Stimulated activated CD8-positive, alpha-beta memory T cell treated with anti-CD3 and anti-CD28 coated beads, Interleukin-4, amount 100 ng/mL, for 1 hour (primary cell): ENCODE results near the gene SIAH1.
"Not testable (repeated sequence)": the region's sequence is repeated elsewhere in the genome, so short reads cannot be mapped to it uniquely, and the experiment has no call there.

Source experiments
- DNase-seq, 2 donors: peaks; one replicate each; pipeline ENCODE4 v3.0.0-alpha.2; 2020; ENCODE audit warnings: low read depth in 2 of 2, low spot score in 1 of 2

The SIAH1 gene

DNA sequence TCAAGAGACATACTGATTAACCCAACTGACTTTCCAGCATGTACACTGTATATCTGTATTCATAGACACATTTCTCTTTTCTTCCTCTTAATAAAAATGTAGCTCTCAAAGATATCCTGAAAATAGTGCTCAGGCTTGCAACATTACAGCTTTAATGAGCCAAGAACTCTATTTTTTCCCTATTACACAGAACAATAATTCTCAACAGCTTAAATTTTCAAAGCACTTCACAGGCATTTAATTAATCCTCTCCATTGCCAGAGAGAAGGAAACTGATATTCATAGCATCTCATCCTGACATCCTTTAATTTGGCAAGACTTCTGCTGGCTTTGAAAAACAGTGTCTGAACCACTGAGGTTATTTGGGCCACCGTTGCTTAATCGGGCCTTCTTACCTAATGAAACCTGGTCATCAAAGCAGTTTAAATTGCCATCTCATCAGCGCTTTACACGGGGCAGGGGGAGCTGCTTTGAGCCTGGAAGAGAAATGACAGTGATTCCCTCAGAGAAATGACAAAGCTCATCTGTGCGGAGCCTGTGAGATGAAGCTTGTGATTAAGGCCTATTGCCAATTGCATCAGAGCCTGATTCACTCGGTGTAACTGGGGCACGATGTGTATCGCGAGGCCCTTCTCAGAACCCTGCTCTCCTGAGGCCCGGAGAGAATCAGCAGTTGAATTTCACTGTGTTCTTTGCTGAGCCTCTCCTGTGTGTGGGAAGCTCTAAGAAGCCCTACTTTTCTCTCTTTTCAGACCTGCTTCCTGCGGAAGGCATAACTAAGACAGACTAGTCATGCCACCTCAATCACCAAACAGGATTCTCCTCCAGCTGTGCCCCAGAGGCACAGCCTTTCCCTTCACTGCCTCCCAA, 8.5 kb upstream of the SIAH1 start:
- no peak for DNase-seq

GRCh38 chr16:48392407-48392806, 7.2 kb upstream of the SIAH1 start:
- DNase-seq, result no peak

- no peak for DNase-seq
These were observed 1.5 kb upstream of the SIAH1 start for GRCh38 chr16:48386559-48387312.

DNA sequence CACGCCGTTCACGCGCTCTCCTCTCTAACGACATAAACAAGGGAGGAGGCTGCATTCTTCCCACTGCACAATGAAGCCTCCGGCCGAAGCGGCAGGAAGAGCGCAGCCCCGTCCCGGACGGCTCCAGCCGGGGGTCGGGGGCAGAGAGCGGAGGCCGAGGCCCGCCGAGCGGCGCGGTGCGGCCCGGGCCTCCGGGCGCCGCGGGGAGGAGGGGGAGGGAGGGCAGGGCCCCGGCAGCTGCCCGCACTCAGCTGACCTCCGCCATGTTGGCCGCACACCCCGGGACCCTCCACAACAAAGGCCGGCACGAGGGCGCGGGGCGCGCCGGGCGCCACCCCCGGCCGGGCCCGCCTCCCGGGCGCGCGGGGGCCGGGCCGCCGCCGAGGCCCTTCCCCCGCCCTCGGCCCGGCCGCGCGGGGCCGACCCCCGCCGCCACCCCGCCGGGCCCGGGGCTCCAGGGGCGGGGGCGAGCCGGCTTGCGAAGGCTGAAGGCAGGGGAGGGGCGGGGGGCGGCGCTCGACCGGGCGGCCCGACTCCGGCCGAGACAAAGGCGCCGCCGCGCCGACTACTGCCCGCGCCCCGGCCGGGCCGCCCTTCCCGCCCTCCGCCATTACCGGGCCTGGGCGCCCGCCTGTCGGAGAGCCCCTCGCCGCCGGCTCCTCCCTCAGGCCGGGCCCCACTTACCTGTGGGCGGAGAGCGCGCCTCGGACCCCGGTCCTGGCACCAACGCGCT, 527 bp downstream of the SIAH1 start:
- no peak for DNase-seq

GRCh38 chr16:48383877-48384519, 1.2 kb downstream of the SIAH1 start:
- DNase-seq, result no peak

DNA sequence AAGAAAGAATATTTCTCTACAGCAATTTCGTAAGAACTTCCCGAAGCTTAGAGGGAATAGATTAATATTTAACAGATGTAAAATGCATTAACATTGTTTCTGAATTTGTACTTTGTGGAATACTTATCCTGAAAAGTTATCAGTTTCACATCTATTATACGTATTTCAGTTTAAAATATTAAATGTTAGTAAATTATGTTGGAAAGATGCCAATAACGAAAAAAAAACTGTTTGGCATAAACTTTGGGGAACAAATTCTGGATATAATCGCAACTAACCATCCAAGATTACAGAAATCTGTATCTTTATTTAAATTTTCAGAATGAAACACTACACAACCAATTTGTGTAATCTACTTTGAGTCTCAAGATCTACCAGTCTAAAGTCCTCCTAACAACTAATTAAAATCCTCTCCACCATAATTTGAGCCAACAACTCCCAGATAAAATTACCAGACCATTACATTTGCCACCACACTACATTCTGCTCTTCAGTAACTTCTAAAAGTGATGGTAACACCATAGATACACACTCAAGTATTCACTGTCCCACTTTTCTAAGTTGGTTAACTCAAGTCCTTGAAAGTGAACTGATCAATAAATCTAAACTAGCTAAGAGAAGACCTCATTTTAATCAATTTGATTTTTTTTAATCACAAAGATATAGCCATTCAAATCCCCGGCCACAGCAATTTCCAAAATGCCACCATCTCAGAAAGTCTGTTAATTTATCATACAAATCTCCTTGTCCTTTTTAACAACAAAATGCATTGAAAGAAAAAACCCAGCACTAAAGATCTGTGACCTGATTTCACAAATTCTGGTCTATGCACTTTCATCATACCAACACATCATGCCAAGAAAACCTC, 2.0 kb downstream of the SIAH1 start:
- no peak for DNase-seq

GRCh38 chr16:48382131-48382530, 3.1 kb downstream of the SIAH1 start:
- no peak for DNase-seq

GRCh38 chr16:48381201-48381600, 4.0 kb downstream of the SIAH1 start:
- DNase-seq, result no peak

DNA sequence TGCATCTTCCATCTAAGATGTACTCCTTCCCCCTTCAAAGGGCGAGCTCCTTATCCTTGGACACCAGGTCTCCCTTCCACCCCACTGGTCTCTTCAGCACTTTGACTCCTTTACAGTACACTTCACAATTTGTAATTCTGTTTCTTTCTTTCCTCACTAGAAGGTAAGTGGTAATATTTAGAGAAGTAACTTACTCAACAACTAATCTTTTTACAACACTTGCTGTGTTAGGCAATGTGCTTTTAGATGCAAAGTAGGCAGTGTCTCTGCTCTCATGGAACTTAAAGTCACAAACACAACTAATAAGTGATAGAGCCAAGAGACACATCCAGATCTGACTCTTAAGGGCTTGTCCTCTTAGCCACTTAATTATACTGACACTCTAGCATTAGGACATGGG, 6.4 kb downstream of the SIAH1 start:
- no peak for DNase-seq

DNA sequence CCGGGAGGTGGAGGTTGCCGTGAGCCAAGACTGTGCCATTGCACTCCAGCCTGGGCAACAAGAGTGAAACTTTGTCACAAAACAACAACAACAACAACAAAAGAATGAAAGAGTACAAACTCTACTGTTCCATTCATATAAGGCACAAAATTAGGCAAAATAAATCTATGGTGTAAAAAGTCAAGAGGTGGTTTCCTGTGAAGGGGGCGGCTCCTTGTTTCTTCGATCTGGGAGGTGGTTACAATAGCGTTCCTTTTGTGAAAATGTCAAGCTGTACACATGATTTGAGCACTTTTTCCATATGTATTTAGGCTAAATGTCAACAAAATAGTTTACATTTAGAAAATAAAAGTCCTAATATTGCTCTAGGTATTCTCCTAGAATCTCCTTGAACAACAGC, 6.9 kb downstream of the SIAH1 start:
- no peak for DNase-seq

- not testable (repeated sequence) for DNase-seq
These were observed 7.9 kb downstream of the SIAH1 start for GRCh38 chr16:48377301-48377700.

DNA sequence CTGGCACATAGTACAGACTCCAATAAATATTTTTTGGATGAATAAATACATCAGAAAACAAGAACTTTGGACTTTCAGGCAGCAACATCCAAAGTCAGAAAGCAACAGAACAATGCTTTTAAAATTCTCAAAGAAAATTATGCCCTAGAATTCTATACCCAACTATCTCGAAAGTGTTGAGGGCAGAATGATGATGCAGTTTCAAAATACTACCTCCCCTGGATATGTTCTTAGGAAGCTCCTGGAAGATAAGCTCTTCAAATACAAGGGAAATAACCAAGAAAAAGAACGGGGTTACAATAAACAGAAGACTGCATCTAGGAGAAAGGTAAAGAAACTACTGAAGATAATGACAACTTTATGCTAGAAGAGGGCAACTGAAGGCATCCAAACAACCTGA, 11.0 kb downstream of the SIAH1 start:
- no peak for DNase-seq

DNA sequence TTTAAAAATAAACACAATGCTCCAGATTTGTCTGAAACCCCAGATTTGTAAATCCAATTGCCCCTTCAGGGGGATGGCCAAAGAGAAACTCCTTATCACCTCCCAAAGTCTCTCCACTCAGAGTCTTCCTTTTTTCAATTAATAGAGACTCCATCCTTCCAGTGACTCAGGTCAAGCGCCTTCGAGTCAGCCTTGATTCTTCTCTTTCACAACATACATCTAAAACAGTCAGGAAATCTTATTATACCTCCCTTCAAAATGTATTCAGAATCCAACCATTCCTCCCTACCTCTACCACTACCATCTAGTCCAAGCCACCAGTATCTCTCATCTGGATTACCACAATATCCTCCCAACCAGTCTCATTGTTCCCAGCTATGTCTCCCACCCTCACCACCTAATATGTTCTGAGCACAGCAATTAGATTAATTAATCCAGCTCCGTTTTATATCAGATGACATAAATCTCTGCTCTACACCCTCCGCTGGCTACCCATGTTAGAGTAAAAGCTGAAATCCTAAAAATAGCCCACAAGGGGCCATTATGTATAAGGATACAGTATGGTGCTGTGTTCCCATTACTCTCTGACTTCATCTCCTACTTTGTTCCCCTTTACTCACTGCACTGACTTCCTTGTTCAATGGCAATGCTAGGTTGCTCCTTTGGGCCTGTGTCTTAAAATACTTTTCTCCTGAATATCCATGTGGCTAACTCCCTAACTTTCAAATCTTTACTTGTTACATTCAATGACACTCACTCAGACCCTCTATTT, 11.8 kb downstream of the SIAH1 start:
- DNase-seq, result no peak

GRCh38 chr16:48372744-48373143, 12.5 kb downstream of the SIAH1 start:
- DNase-seq, result no peak

DNA sequence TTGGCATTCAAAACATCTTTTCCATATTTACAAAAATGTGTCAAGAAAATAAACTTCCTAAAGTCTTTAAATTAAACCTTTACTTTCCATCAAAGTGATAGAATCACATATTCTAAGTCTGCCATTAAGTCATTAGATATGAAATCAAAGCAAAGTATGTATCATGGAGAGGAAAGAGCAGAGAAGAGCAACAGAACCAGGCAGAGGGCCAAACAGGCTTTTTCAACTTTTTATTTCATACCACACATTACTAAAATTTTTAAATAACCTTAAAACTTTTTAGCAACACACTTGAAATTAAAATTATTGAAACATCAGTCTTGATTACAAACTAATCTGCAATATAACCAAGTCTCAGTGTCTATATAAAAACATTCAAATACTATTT, 13.8 kb downstream of the SIAH1 start:
- no peak for DNase-seq

DNA sequence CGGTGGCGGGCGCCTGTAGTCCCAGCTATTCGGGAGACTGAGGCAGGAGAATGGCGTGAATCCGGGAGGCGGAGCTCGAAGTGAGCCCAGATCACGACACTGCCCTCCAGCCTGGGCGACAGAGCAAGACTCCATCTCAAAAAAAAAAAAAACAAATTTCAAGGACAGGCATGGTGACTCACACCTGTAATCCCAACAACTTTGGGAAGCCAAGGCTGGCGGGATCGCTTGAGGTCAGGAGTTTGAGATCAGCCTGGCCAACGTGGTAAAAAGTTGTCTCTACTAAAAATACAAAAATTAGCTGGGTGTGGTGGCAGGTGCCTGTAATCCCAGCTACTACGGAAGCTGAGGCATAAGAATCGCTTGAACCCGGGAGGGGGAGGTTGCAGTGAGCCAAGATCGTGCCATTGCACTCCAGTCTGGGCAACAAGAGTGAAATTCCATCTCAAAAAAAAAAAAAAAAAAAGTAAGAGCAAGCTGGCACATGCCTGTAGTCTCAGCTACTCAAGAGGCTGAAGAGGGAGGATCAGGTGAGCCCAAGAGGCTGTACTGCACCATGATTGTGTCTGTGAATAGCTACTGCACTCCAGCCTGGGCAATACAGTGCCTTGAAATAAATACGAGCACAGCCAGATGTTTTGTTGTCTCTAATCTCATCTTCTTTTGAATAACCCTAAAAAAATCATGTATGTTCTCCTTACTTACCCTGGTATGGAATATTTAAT, 14.4 kb downstream of the SIAH1 start:
- DNase-seq, result not testable (repeated sequence)

- no peak for DNase-seq
These were observed 15.0 kb downstream of the SIAH1 start for GRCh38 chr16:48370229-48370628.

DNA sequence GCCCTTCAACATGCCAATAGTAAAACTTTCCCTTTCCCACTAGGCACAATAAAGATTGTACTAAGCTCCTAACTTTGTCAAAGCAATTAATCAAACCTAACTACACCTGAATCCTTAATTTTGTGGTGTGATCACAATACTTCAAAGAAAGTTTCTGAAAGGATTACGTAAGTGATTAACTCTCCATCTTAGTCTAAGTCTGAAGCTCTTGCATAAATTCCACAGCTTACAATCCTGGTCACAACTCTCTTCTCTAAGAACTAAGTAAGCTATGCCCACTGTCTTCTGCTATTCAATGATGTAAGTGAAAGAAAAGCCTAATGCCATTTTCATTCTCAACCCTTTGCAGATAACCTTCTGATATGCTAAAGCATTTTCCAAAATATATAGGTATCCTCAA, 15.4 kb downstream of the SIAH1 start:
- no peak for DNase-seq
